H1 (cell line): ENCODE measurements around the gene KIAA0319L. TPM values are rescaled to one million over a fixed set of nuclear protein-coding genes. Genes with fewer than 3 reads are reported as not detected.

Experiments used
- CTCF ChIA-PET: fragments of 300-600 bp; sonication (Branson Sonifier 250); formaldehyde crosslinking; loops from one replicate; lab custom pipeline; 2021; ENCODE audit not compliant: partially characterized antibody; lab: Charles Lee
- POLR2A ChIA-PET: fragments of 300-600 bp; sonication (Branson Sonifier 250); formaldehyde crosslinking; loops from one replicate; lab custom pipeline; 2021; ENCODE audit warnings: inconsistent platforms; ENCODE audit not compliant: partially characterized antibody; lab: Charles Lee
- DNase-seq, 2 experiments: peaks; one replicate each; pipeline versions ENCODE4 v3.0.0 to v3.0.0-alpha.2; 2010 to 2022; ENCODE audit warnings: low spot score in 2 of 2, low read depth in 1 of 2, mixed read lengths in 1 of 2
- FAIRE-seq: peaks from 2 replicates; lab custom pipeline; 2011; peaks lifted over from hg19 to GRCh38; lab: Jason Lieb, UNC
- H2AFZ ChIP-seq: 2 replicates; pipeline ENCODE4 v1.8.1; 2012; ENCODE audit warnings: low read length, inconsistent platforms
- H2AK5ac ChIP-seq: 2 replicates; pipeline ENCODE4 v1.6.1; 2013; ENCODE audit warnings: low read depth, low read length
- H2BK120ac ChIP-seq: replicated peaks from 2 replicates; pipeline ENCODE3; 2013; ENCODE audit warnings: low read depth, low read length, inconsistent platforms
- H2BK12ac ChIP-seq: 2 replicates; pipeline ENCODE4 v1.6.1; 2013; ENCODE audit warnings: low read depth, low read length
- H2BK15ac ChIP-seq: 2 replicates; pipeline ENCODE4 v1.6.1; 2013; ENCODE audit warnings: low read length
- H2BK20ac ChIP-seq: 2 replicates; pipeline ENCODE4 v1.6.1; 2013; ENCODE audit warnings: low read length
- H2BK5ac ChIP-seq: 2 replicates; pipeline ENCODE4 v1.6.1; 2013; ENCODE audit warnings: low read depth, low read length
- H3K14ac ChIP-seq: 2 replicates; pipeline ENCODE4 v1.6.1; 2013; ENCODE audit warnings: inconsistent platforms; ENCODE audit not compliant: insufficient read length
- H3K18ac ChIP-seq: 2 replicates; pipeline ENCODE4 v1.6.1; 2013; ENCODE audit warnings: low read length; ENCODE audit errors: extremely low read depth
- H3K23ac ChIP-seq: 2 replicates; pipeline ENCODE4 v1.6.1; 2013; ENCODE audit warnings: inconsistent platforms; ENCODE audit not compliant: insufficient read length
- H3K23me2 ChIP-seq: 2 replicates; pipeline ENCODE4 v1.6.1; 2013; ENCODE audit warnings: low read depth, low read length
- H3K27ac ChIP-seq: 2 replicates; pipeline ENCODE4 v1.6.1; 2011; ENCODE audit warnings: low read depth, low read length, inconsistent platforms
- H3K27me3 ChIP-seq, 4 experiments: replicated peaks in 1 of 4; 1 replicate in 1 of 4; 2 replicates in 3 of 4; pipeline versions ENCODE4 v1.6.1 to v1.8.1; 2011 to 2013; ENCODE audit warnings: low read length in 3 of 4, mild to moderate bottlenecking in 3 of 4, inconsistent platforms in 2 of 4, mixed read lengths in 2 of 4, moderate library complexity in 1 of 4; ENCODE audit not compliant: control insufficient read depth in 3 of 4, insufficient read depth in 3 of 4; ENCODE audit errors: extremely low read depth in 1 of 4
- H3K36me3 ChIP-seq, 4 experiments: 2 replicates each; pipeline versions ENCODE4 v1.6.1 to v1.8.1; 2011 to 2013; ENCODE audit warnings: mild to moderate bottlenecking in 4 of 4, low read length in 3 of 4, moderate library complexity in 2 of 4, control low read depth in 1 of 4, inconsistent platforms in 1 of 4; ENCODE audit not compliant: insufficient read depth in 4 of 4, control insufficient read depth in 2 of 4
- H3K4ac ChIP-seq: replicated peaks from 2 replicates; pipeline ENCODE3; 2013; ENCODE audit warnings: low read length, low read depth, mixed read lengths, inconsistent platforms; ENCODE audit not compliant: insufficient read length
- H3K4me1 ChIP-seq, 4 experiments: replicated peaks in 1 of 4; 1 replicate in 1 of 4; 2 replicates in 3 of 4; pipeline versions ENCODE4 v1.6.1 to v1.8.1; 2011 to 2013; ENCODE audit warnings: low read length in 3 of 4, inconsistent platforms in 2 of 4, mixed read lengths in 1 of 4; ENCODE audit not compliant: insufficient read depth in 4 of 4, control insufficient read depth in 3 of 4
- H3K4me2 ChIP-seq, 2 experiments: 2 replicates each; pipeline versions ENCODE4 v1.6.1 to v1.8.1; 2011 to 2013; ENCODE audit warnings: low read depth in 2 of 2, low read length in 2 of 2, control low read depth in 1 of 2, inconsistent platforms in 1 of 2, mild to moderate bottlenecking in 1 of 2; ENCODE audit not compliant: insufficient read depth in 1 of 2
- H3K4me3 ChIP-seq, 4 experiments: fragments of 200-600, 300-600 bp in 1 of 4; sonication (generic), shearing (Covaris generic), sonication (Bioruptor Twin) in 1 of 4; 2 replicates each; pipeline versions ENCODE4 v1.5.1 to v1.8.1; 2011 to 2016; ENCODE audit warnings: low read length in 4 of 4, low read depth in 3 of 4, control low read depth in 2 of 4, inconsistent platforms in 2 of 4, mild to moderate bottlenecking in 2 of 4, mixed read lengths in 1 of 4, moderate library complexity in 1 of 4; ENCODE audit not compliant: insufficient read depth in 2 of 4; ENCODE audit errors: extremely low read depth in 1 of 4
- H3K56ac ChIP-seq: replicated peaks from 2 replicates; pipeline ENCODE3; 2013; ENCODE audit warnings: low read depth, mild to moderate bottlenecking, mixed read lengths, low read length, inconsistent platforms; ENCODE audit not compliant: insufficient read length
- H3K79me1 ChIP-seq: 2 replicates; pipeline ENCODE4 v1.6.1; 2013; ENCODE audit warnings: low read depth, low read length, control low read depth
- H3K79me2 ChIP-seq, 2 experiments: 2 replicates each; pipeline versions ENCODE4 v1.6.1 to v1.8.1; 2012 to 2013; ENCODE audit warnings: low read length in 2 of 2, mild to moderate bottlenecking in 2 of 2, inconsistent platforms in 1 of 2; ENCODE audit not compliant: insufficient read depth in 2 of 2, control insufficient read depth in 1 of 2
- H3K9ac ChIP-seq, 4 experiments: replicated peaks in 1 of 4; 1 replicate in 1 of 4; 2 replicates in 3 of 4; pipeline versions ENCODE4 v1.6.1 to v1.8.1; 2011 to 2013; ENCODE audit warnings: low read depth in 3 of 4, low read length in 3 of 4, control low read depth in 2 of 4, mild to moderate bottlenecking in 2 of 4, moderate library complexity in 2 of 4, inconsistent platforms in 1 of 4; ENCODE audit errors: extremely low read depth in 1 of 4
- H3K9me3 ChIP-seq, 2 experiments: 2 replicates each; pipeline versions ENCODE4 v1.6.1 to v1.8.1; 2012 to 2013; ENCODE audit warnings: mild to moderate bottlenecking in 2 of 2, moderate library complexity in 2 of 2, control low read depth in 1 of 2, inconsistent platforms in 1 of 2, low read depth in 1 of 2, low read length in 1 of 2, mixed read lengths in 1 of 2; ENCODE audit not compliant: insufficient read depth in 2 of 2
- H4K20me1 ChIP-seq, 2 experiments: replicated peaks in 1 of 2; 2 replicates each; pipeline versions ENCODE3 to v1.8.1; 2011 to 2013; ENCODE audit warnings: inconsistent platforms in 2 of 2, low read length in 2 of 2, mild to moderate bottlenecking in 1 of 2; ENCODE audit not compliant: insufficient read depth in 2 of 2, control insufficient read depth in 1 of 2
- H4K5ac ChIP-seq: 2 replicates; pipeline ENCODE4 v1.6.1; 2013; ENCODE audit warnings: low read length, low read depth, mixed read lengths, inconsistent platforms; ENCODE audit not compliant: insufficient read length
- H4K8ac ChIP-seq: 2 replicates; pipeline ENCODE4 v1.8.0; 2013; ENCODE audit warnings: mild to moderate bottlenecking, moderate library complexity, low read length, inconsistent platforms; ENCODE audit not compliant: insufficient read depth; ENCODE audit errors: extremely low read depth
- H4K91ac ChIP-seq: replicated peaks from 2 replicates; pipeline ENCODE3; 2013; ENCODE audit warnings: low read length, mixed read lengths, inconsistent platforms; ENCODE audit not compliant: insufficient read length
- CHD1 ChIP-seq: IDR thresholded peaks from 2 replicates; pipeline ENCODE4 v1.6.1; 2012; ENCODE audit warnings: low read depth, low read length, improper control_type of control experiment
- EP300 ChIP-seq, 2 experiments: IDR thresholded peaks; 1 replicate in 1 of 2; 2 replicates in 1 of 2; pipeline ENCODE4 v1.6.1; 2011 to 2012; ENCODE audit warnings: low read depth in 2 of 2, low read length in 2 of 2, mild to moderate bottlenecking in 2 of 2, borderline replicate concordance in 1 of 2, inconsistent platforms in 1 of 2, moderate library complexity in 1 of 2
- HDAC2 ChIP-seq, 2 experiments: fragments of 300-600 bp in 1 of 2; sonication (generic) in 1 of 2; IDR thresholded peaks; 2 replicates each; pipeline ENCODE4 v1.6.1; 2011 to 2012; ENCODE audit warnings: low read depth in 2 of 2, low read length in 2 of 2, mild to moderate bottlenecking in 2 of 2, moderate library complexity in 2 of 2, borderline replicate concordance in 1 of 2, inconsistent platforms in 1 of 2
- KDM1A ChIP-seq: fragments of 200-600, 300-600 bp; sonication (generic); IDR thresholded peaks from 2 replicates; pipeline ENCODE4 v1.7.1; 2016; ENCODE audit warnings: mild to moderate bottlenecking, low read length, borderline replicate concordance
- NANOG ChIP-seq: IDR thresholded peaks from 2 replicates; pipeline ENCODE4 v1.6.1; 2011; ENCODE audit warnings: low read length, low read depth, mild to moderate bottlenecking, inconsistent platforms; ENCODE audit not compliant: insufficient read depth, poor library complexity, severe bottlenecking
- PHF8 ChIP-seq: fragments of 200-600 bp; sonication (generic); conservative IDR thresholded peaks from 2 replicates; pipeline ENCODE4 v1.7.1; 2012; ENCODE audit warnings: low read depth, mild to moderate bottlenecking, inconsistent platforms, low read length, moderate library complexity
- POLR2AphosphoS5 ChIP-seq: IDR thresholded peaks from 2 replicates; pipeline ENCODE4 v1.6.1; 2011; ENCODE audit warnings: low read depth, low read length
- POU5F1 ChIP-seq: IDR thresholded peaks from 2 replicates; pipeline ENCODE4 v1.6.1; 2011; ENCODE audit warnings: low read depth, mild to moderate bottlenecking, low read length, moderate library complexity
- RFX5 ChIP-seq: IDR thresholded peaks from 2 replicates; pipeline ENCODE4 v1.6.1; 2011; ENCODE audit warnings: low read depth, low read length, improper control_type of control experiment, borderline replicate concordance
- SIRT6 ChIP-seq: IDR thresholded peaks from one replicate; pipeline ENCODE4 v1.7.1; 2012; ENCODE audit warnings: low read length, inconsistent platforms
- SIX5 ChIP-seq: IDR thresholded peaks from 2 replicates; pipeline ENCODE4 v1.6.1; 2011; ENCODE audit warnings: mild to moderate bottlenecking, low read depth, low read length
- SP1 ChIP-seq: IDR thresholded peaks from 2 replicates; pipeline ENCODE4 v1.6.1; 2011; ENCODE audit warnings: low read depth, low read length
- SP4 ChIP-seq: IDR thresholded peaks from 2 replicates; pipeline ENCODE4 v1.6.1; 2012; ENCODE audit warnings: low read length, inconsistent platforms
- SUZ12 ChIP-seq: fragments of 200-600 bp; sonication (generic); IDR thresholded peaks from 2 replicates; pipeline ENCODE4 v1.6.1; 2012; ENCODE audit warnings: mild to moderate bottlenecking, inconsistent platforms, low read length, moderate library complexity, mixed read lengths
- TBP ChIP-seq: IDR thresholded peaks from 2 replicates; pipeline ENCODE4 v1.6.1; 2011; ENCODE audit warnings: low read depth, low read length, improper control_type of control experiment
- WGBS, 2 experiments: shearing (Covaris generic) in 1 of 2; methylation state at CpG; one replicate each; pipeline versions ENCODE4 v1.1.6 to v1.1.7; 2013 to 2015; ENCODE audit warnings: low lambda C conversion rate in 2 of 2, mixed read lengths in 2 of 2, inconsistent platforms in 1 of 2, low coverage in 1 of 2, missing lambda C conversion rate in 1 of 2; ENCODE audit not compliant: insufficient replicate concordance in 2 of 2, insufficient coverage in 1 of 2, insufficient read length in 1 of 2; ENCODE audit errors: extremely low coverage in 1 of 2, missing lambda C conversion rate in 1 of 2; 5-methylcytosine and 5-hydroxymethylcytosine counted together
- polyA plus RNA-seq, 7 experiments: library from polyadenylated mRNA; depleted of rRNA in 3 of 7; stranded (reverse) in 5 of 7; unstranded in 2 of 7; fragments of >200 nt in 5 of 7; fragments of 200-250 nt in 2 of 7; gene quantifications; 1 replicate in 5 of 7; 2 replicates in 1 of 7; 4 replicates in 1 of 7; pipeline versions ENCODE4 v1.2.1 to v1.2.3, GENCODE V29; 2011 to 2013; ENCODE audit warnings: missing spikeins in 2 of 7, mixed read lengths in 2 of 7
- total RNA-seq: library from RNA; stranded (reverse); fragmentation: NEBNext Ultra II Directional; extraction: Animal tissue kit (Norgen Biotek cat#: 25700); gene quantifications from 2 replicates; pipeline ENCODE4 v1.2.1, GENCODE V29; 2021

The KIAA0319L gene
- total and polyA plus RNA-seq, 2 of the 8 experiments (the other 6 are each of a cell fraction or from before 2014, with no cell fraction given), result 40.1 to 55.7 TPM

DNA sequence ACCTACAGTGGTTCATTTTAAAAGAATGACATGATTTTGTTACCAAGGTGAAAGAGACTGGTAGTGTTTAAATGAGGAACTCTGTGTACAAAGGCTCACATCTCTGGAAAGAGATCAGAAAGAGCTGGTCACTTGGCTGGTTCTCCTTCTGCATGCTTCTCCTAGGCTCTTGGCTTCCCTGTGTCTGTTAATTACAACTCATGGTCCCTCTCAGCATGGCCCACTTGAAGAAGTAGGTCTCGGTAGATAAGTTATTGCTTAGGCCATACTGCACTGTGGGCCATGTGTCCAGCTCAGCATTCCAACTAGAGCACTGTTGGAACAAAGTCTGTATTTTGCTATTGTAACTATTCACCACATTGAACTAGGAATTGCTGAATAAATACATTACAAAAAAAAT, 91.1 kb downstream of the KIAA0319L start:
- ChIA-PET CTCF (interaction anchor here (1.0 to 2.2 kb wide), 3 partner anchors 10 to 103 kb away, joined by 3 to 12 read pairs (median 9); no protein-coding TSS in a partner anchor), POLR2A (interaction anchor here (0.7 to 1.6 kb wide), 2 partner anchors 14 to 27 kb away, joined by 3 to 4 read pairs; no protein-coding TSS in a partner anchor)
- no peaks in the 10 kb centered on the region for H3K23me2 ChIP-seq
- no peak overlapping the region for H4K91ac ChIP-seq
- no peaks in the 10 kb centered on the region for H3K79me2 ChIP-seq
- H3K56ac ChIP-seq, result no peak overlapping the region
- H3K18ac ChIP-seq, result no peak overlapping the region
- H3K4me1 ChIP-seq, result peaks cover 0 to 3% (median 0%) of the 10 kb centered on the region in 4 experiments; a peak in 1 of 7 replicates
- H3K9me3 ChIP-seq, result peaks cover 13 to 15% of the 10 kb centered on the region in 2 experiments
- H2BK20ac ChIP-seq, result no peak overlapping the region
- H2BK5ac ChIP-seq, result no peak overlapping the region
- no peaks in the 10 kb centered on the region for H3K79me1 ChIP-seq
- H2BK15ac ChIP-seq, result no peak overlapping the region
- no peak overlapping the region for H2BK120ac ChIP-seq
- WGBS, 2 experiments, result 87% methylated on average over 1 of the region's 1 CpG; no CpG with 5 or more reads in 1 of the 2 experiments
- H3K27me3 ChIP-seq, result no peaks in the 10 kb centered on the region
- H4K5ac ChIP-seq, result no peak overlapping the region
- no peaks in the 10 kb centered on the region for H4K20me1 ChIP-seq
- H3K23ac ChIP-seq, result no peak overlapping the region
- DNase-seq (no peak), FAIRE-seq (no peak)
- no peak overlapping the region for H2BK12ac ChIP-seq
- H3K4me3 ChIP-seq, result no peak overlapping the region
- H2AK5ac ChIP-seq, result no peak overlapping the region
- H3K4me2 ChIP-seq, result no peak overlapping the region
- H3K27ac ChIP-seq, result no peak overlapping the region
- H2AFZ ChIP-seq, result no peak overlapping the region
- no peak overlapping the region for H3K14ac ChIP-seq
- peaks cover 4 to 59% (median 39%) of the 10 kb centered on the region in 4 experiments; a peak in 7 of 8 replicates for H3K36me3 ChIP-seq
- no peak overlapping the region for H4K8ac ChIP-seq
- no peak overlapping the region for H3K4ac ChIP-seq
- no peak overlapping the region for H3K9ac ChIP-seq
- TF ChIP-seq CHD1 (no peak), NANOG (no peak), SIRT6 (no peak), SIX5 (no peak), TBP (no peak), PHF8 (no peak), EP300 (IDR thresholded peaks at IDR 0.05; ENCODE audit: borderline replicate concordance in 1 of 2, low read depth in 2 of 2, low read length in 2 of 2) (no peak), SUZ12 (no peak), POU5F1 (no peak), POLR2AphosphoS5 (no peak), HDAC2 (IDR thresholded peaks at IDR 0.05; ENCODE audit: borderline replicate concordance in 1 of 2, low read depth in 2 of 2, low read length in 2 of 2) (no peak), KDM1A (no peak), SP1 (no peak), SP4 (no peak), RFX5 (no peak)
